ENCODE results near the gene CYP27C1. TPM values are rescaled to one million over a fixed set of nuclear protein-coding genes. Genes with fewer than 3 reads are reported as not detected.
A peak's percentile ranks its signal among the peaks of the same experiment; 100 is the strongest.

Gene CYP27C1
- total and polyA plus RNA-seq, 4 experiments from 2014 or later = not detected

- no peaks in the 10 kb centered on the region for H3K9me3 ChIP-seq (ENCODE audit: control insufficient read depth in 1 of 2, low read length in 2 of 2)
- no peaks in the 10 kb centered on the region for H3K4me1 ChIP-seq (ENCODE audit: insufficient read depth, low read length)
- intact Hi-C loops (cut with micrococcal nuclease) = no loop called here
- H3K4me1 Mint-ChIP-seq = peaks cover 0 to 2% (median under 1%) of the 10 kb centered on the region in 4 donors
- no peak overlapping the region for H3K4me3 ChIP-seq (ENCODE audit: low read length in 2 of 2)
- POLR2A ChIA-PET (ENCODE audit: partially characterized antibody) = no interaction called here
- no peaks in the 10 kb centered on the region for H3K36me3 Mint-ChIP-seq
- CTCF ChIA-PET (ENCODE audit: partially characterized antibody) = interaction anchor here (1.3 to 2.7 kb wide), 2 partner anchors 9 to 73 kb away, joined by 3 to 15 read pairs; no protein-coding TSS in a partner anchor
- peaks cover 3% of the 10 kb centered on the region in 2 donors for H3K27me3 Mint-ChIP-seq
- no peaks in the 10 kb centered on the region for H3K27me3 ChIP-seq (ENCODE audit: insufficient read depth, low read length)
- peaks cover 0 to 3% (median 0%) of the 10 kb centered on the region in 8 donors for H3K9me3 Mint-ChIP-seq
- no peak overlapping the region for H3K4me3 Mint-ChIP-seq
- no peak for DNase-seq
- H3K36me3 ChIP-seq (ENCODE audit: insufficient read depth, low read length) = no peaks in the 10 kb centered on the region
- no peak overlapping the region for H3K27ac ChIP-seq (ENCODE audit: low read depth, low read length)
- H3K27ac Mint-ChIP-seq = no peak overlapping the region
Observed at GRCh38 chr2:127140538-127140937, 79.6 kb downstream of the CYP27C1 start.

- peaks cover 3% of the 10 kb centered on the region in 2 donors for H3K27me3 Mint-ChIP-seq
Observed at GRCh38 chr2:127139766-127140165, 80.3 kb downstream of the CYP27C1 start.

GRCh38 chr2:127138281-127138680, 81.8 kb downstream of the CYP27C1 start:
- no peaks in the 10 kb centered on the region for H3K36me3 ChIP-seq (ENCODE audit: insufficient read depth, low read length)
- H3K9me3 Mint-ChIP-seq = peaks cover 0 to 3% (median 0%) of the 10 kb centered on the region in 8 donors
- POLR2A ChIA-PET (ENCODE audit: partially characterized antibody) = no interaction called here

More at GRCh38 chr2:127139766-127140165, 80.3 kb downstream of the CYP27C1 start:
- intact Hi-C loops (cut with micrococcal nuclease) = no loop called here
- Histone ChIP-seq H3K27me3 (ENCODE audit: insufficient read depth, low read length) (no peaks in the 10 kb centered on the region), H3K36me3 (ENCODE audit: insufficient read depth, low read length) (no peaks in the 10 kb centered on the region), H3K9me3 (ENCODE audit: control insufficient read depth in 1 of 2, low read length in 2 of 2) (no peaks in the 10 kb centered on the region), H3K4me1 (ENCODE audit: insufficient read depth, low read length) (no peaks in the 10 kb centered on the region), H3K4me3 (ENCODE audit: low read length in 2 of 2) (no peak overlapping the region), H3K27ac (ENCODE audit: low read depth, low read length) (no peak overlapping the region)
- ChIA-PET POLR2A (ENCODE audit: partially characterized antibody) (no interaction called here), CTCF (ENCODE audit: partially characterized antibody) (interaction anchor here (1.3 to 2.7 kb wide), 2 partner anchors 9 to 72 kb away, joined by 3 to 15 read pairs; no protein-coding TSS in a partner anchor)
- Mint-ChIP-seq H3K4me1 (peaks cover 0 to 2% (median under 1%) of the 10 kb centered on the region in 4 donors), H3K9me3 (peaks cover 0 to 3% (median 0%) of the 10 kb centered on the region in 8 donors), H3K36me3 (no peaks in the 10 kb centered on the region), H3K4me3 (no peak overlapping the region), H3K27ac (peak overlapping the region in 1 of 7 donors; percentile 2)
- DNase-seq = no peak

GRCh38 chr2:127137741-127138140, 82.4 kb downstream of the CYP27C1 start:
- CTCF ChIA-PET (ENCODE audit: partially characterized antibody) = no interaction called here
- H3K36me3 Mint-ChIP-seq = no peaks in the 10 kb centered on the region

More at GRCh38 chr2:127138281-127138680, 81.8 kb downstream of the CYP27C1 start:
- Histone ChIP-seq H3K27me3 (ENCODE audit: insufficient read depth, low read length) (no peaks in the 10 kb centered on the region), H3K4me1 (ENCODE audit: insufficient read depth, low read length) (no peaks in the 10 kb centered on the region), H3K27ac (ENCODE audit: low read depth, low read length) (no peak overlapping the region), H3K4me3 (ENCODE audit: low read length in 2 of 2) (no peak overlapping the region), H3K9me3 (ENCODE audit: control insufficient read depth in 1 of 2, low read length in 2 of 2) (no peaks in the 10 kb centered on the region)
- H3K27me3 Mint-ChIP-seq = peaks cover 3 to 6% of the 10 kb centered on the region in 2 donors
- H3K27ac Mint-ChIP-seq = no peak overlapping the region
- intact Hi-C loops (cut with micrococcal nuclease) = no loop called here
- DNase-seq = no peak
- H3K4me1 Mint-ChIP-seq = peaks cover 0 to 2% (median under 1%) of the 10 kb centered on the region in 4 donors
- no peaks in the 10 kb centered on the region for H3K36me3 Mint-ChIP-seq
- H3K4me3 Mint-ChIP-seq = no peak overlapping the region
- CTCF ChIA-PET (ENCODE audit: partially characterized antibody) = no interaction called here

GRCh38 chr2:127137225-127137624, 82.9 kb downstream of the CYP27C1 start:
- Mint-ChIP-seq H3K9me3 (peaks cover 0 to 3% (median 0%) of the 10 kb centered on the region in 8 donors), H3K4me3 (no peak overlapping the region), H3K27me3 (peaks cover 3 to 6% of the 10 kb centered on the region in 2 donors), H3K27ac (no peak overlapping the region), H3K4me1 (peaks cover 0 to 2% (median under 1%) of the 10 kb centered on the region in 4 donors), H3K36me3 (no peaks in the 10 kb centered on the region)
- CTCF ChIA-PET (ENCODE audit: partially characterized antibody) = no interaction called here
- Histone ChIP-seq H3K27me3 (ENCODE audit: insufficient read depth, low read length) (no peaks in the 10 kb centered on the region), H3K27ac (ENCODE audit: low read depth, low read length) (no peak overlapping the region), H3K4me3 (ENCODE audit: low read length in 2 of 2) (no peak overlapping the region), H3K4me1 (ENCODE audit: insufficient read depth, low read length) (no peaks in the 10 kb centered on the region), H3K36me3 (ENCODE audit: insufficient read depth, low read length) (no peaks in the 10 kb centered on the region), H3K9me3 (ENCODE audit: control insufficient read depth in 1 of 2, low read length in 2 of 2) (no peaks in the 10 kb centered on the region)
- intact Hi-C loops (cut with micrococcal nuclease) = no loop called here
- no peak for DNase-seq
- POLR2A ChIA-PET (ENCODE audit: partially characterized antibody) = no interaction called here

More at GRCh38 chr2:127137741-127138140, 82.4 kb downstream of the CYP27C1 start:
- peaks cover 0 to 3% (median 0%) of the 10 kb centered on the region in 8 donors for H3K9me3 Mint-ChIP-seq
- no peak overlapping the region for H3K4me3 Mint-ChIP-seq
- intact Hi-C loops (cut with micrococcal nuclease) = no loop called here
- no peaks in the 10 kb centered on the region for H3K4me1 ChIP-seq (ENCODE audit: insufficient read depth, low read length)
- POLR2A ChIA-PET (ENCODE audit: partially characterized antibody) = no interaction called here
- H3K27ac ChIP-seq (ENCODE audit: low read depth, low read length) = no peak overlapping the region
- H3K9me3 ChIP-seq (ENCODE audit: control insufficient read depth in 1 of 2, low read length in 2 of 2) = no peaks in the 10 kb centered on the region
- peaks cover 0 to 2% (median under 1%) of the 10 kb centered on the region in 4 donors for H3K4me1 Mint-ChIP-seq
- no peaks in the 10 kb centered on the region for H3K36me3 ChIP-seq (ENCODE audit: insufficient read depth, low read length)
- no peak overlapping the region for H3K4me3 ChIP-seq (ENCODE audit: low read length in 2 of 2)
- H3K27ac Mint-ChIP-seq = no peak overlapping the region
- H3K27me3 Mint-ChIP-seq = peaks cover 3 to 6% of the 10 kb centered on the region in 2 donors
- no peak for DNase-seq
- no peaks in the 10 kb centered on the region for H3K27me3 ChIP-seq (ENCODE audit: insufficient read depth, low read length)

GRCh38 chr2:127134833-127135830, 85.0 kb downstream of the CYP27C1 start:
- DNase-seq = no peak
- Mint-ChIP-seq H3K4me3 (no peak overlapping the region), H3K27ac (no peak overlapping the region), H3K27me3 (peaks cover 2 to 3% of the 10 kb centered on the region in 2 donors), H3K36me3 (no peaks in the 10 kb centered on the region), H3K9me3 (peaks cover 0 to 3% (median 0%) of the 10 kb centered on the region in 8 donors), H3K4me1 (peaks cover 0 to 2% (median under 1%) of the 10 kb centered on the region in 4 donors)
- Histone ChIP-seq H3K27me3 (ENCODE audit: insufficient read depth, low read length) (no peaks in the 10 kb centered on the region), H3K4me3 (ENCODE audit: low read length in 2 of 2) (no peak overlapping the region), H3K9me3 (ENCODE audit: control insufficient read depth in 1 of 2, low read length in 2 of 2) (no peaks in the 10 kb centered on the region), H3K27ac (ENCODE audit: low read depth, low read length) (no peak overlapping the region), H3K36me3 (ENCODE audit: insufficient read depth, low read length) (no peaks in the 10 kb centered on the region), H3K4me1 (ENCODE audit: insufficient read depth, low read length) (no peaks in the 10 kb centered on the region)
- CTCF ChIA-PET (ENCODE audit: partially characterized antibody) = no interaction called here
- intact Hi-C loops (cut with micrococcal nuclease) = no loop called here
- POLR2A ChIA-PET (ENCODE audit: partially characterized antibody) = no interaction called here

GRCh38 chr2:127134235-127134634, 85.9 kb downstream of the CYP27C1 start:
- Mint-ChIP-seq H3K27ac (no peak overlapping the region), H3K27me3 (peaks cover 2 to 3% of the 10 kb centered on the region in 2 donors), H3K4me3 (no peak overlapping the region), H3K9me3 (peaks cover 0 to 3% (median 0%) of the 10 kb centered on the region in 8 donors), H3K4me1 (no peaks in the 10 kb centered on the region), H3K36me3 (no peaks in the 10 kb centered on the region)
- ChIA-PET POLR2A (ENCODE audit: partially characterized antibody) (no interaction called here), CTCF (ENCODE audit: partially characterized antibody) (no interaction called here)
- intact Hi-C loops (cut with micrococcal nuclease) = no loop called here
- Histone ChIP-seq H3K4me3 (ENCODE audit: low read length in 2 of 2) (no peak overlapping the region), H3K36me3 (ENCODE audit: insufficient read depth, low read length) (no peaks in the 10 kb centered on the region), H3K27me3 (ENCODE audit: insufficient read depth, low read length) (no peaks in the 10 kb centered on the region), H3K27ac (ENCODE audit: low read depth, low read length) (no peak overlapping the region), H3K9me3 (ENCODE audit: control insufficient read depth in 1 of 2, low read length in 2 of 2) (no peaks in the 10 kb centered on the region), H3K4me1 (ENCODE audit: insufficient read depth, low read length) (no peaks in the 10 kb centered on the region)
- DNase-seq = no peak

Measured in CD4-positive, alpha-beta memory T cell (primary cell).